Occipital lobe (tissue), 2 donors: ENCODE data around the gene ALKBH4. TPM values are rescaled to one million over a fixed set of nuclear protein-coding genes. Genes with fewer than 3 reads are reported as not detected.
"Not testable (repeated sequence)": the region's sequence is repeated elsewhere in the genome, so short reads cannot be mapped to it uniquely, and the experiment has no call there.

Experiments used
- DNase-seq: peaks from one replicate; lab custom pipeline; 2025; lab: John Stamatoyannopoulos, UW
- total RNA-seq: library from RNA; depleted of rRNA; stranded (reverse); fragments of >200 nt; gene quantifications from one replicate; pipeline ENCODE4 v1.2.3, GENCODE V29; 2014

ALKBH4 gene
- total RNA-seq, 1 donor from 2014 or later, result 14.3 TPM

DNA sequence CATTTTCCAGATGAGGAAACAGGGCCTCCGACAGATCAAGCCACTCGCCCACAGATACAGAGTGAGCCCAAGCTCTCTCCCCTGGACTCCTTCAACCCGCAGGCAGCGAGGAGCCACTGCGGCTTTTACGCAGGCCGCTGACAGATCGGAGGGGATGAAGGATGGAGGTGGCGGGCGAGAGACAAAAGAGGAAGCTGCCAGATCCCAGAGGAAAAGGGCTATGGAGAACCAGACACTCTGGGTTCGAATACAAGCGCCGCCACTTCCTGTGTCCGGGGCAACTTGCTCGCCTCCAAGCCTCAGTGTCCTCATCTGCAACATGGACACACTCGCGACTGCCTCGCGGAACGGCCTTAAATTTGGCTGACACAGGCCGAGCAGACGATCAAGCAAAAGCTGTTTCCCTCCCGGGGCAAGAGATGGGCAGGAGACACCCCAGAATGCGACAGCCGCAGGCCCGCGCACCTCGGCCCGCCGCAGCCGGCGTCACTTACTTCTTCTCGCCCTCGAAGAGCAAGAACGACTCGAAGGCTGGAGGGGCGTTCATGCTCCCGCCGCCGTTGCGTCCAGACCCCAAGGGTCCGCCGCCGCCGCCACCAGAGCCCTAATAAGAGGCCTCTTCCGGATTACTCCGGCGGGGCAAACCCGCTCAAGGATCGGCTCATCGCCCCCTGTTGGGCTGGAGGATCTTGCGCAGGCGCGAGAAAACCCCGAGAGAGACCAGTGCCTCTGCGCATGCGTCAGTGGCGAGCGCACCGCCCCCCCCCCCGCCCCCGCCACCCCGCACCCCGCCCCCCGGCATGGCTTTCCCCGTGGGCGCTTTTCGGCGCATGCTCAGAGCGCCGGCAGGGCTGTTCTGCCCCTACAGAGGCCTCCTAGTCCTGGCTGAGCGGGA lies 13.9 kb upstream of the ALKBH4 start, which contains the start of gene POLR2J:
POLR2J (minus strand) TSS at position 609 of the 895 bp plus-strand sequence; CDS start at position 547, 62 bp downstream.
- not testable (repeated sequence) for DNase-seq

DNA sequence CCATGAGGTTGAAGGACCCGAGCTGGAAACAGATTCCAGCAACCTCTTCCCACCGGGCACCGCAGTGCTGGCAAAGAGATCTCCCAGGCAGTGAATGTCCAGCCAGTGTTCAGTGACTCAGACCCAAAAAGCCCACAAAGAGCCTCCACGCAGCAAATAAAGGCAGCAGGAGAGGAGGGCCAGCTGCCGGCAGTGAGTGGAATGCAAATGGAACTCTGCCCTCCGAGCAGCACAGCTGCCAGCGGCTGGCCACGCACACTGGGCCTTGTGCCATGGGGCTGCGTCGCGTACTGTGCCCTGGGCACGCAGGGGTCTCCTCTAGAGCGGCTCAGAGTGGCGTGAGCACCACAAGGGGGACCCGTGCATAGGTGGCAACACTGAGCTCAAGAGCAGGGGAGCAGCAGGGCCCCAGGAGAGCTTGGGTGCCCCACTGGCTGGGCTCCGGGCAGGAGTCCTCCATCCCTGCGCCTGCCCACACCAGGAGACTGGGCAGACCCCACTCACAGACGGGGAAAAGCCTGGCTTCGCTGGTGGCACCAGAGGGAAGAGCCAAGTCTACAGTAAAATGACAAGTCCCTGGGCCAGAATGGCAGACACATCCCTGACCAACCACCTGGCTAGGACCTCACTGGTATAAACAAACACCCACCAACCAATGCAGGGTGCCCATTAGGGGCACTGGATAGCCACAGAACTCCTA lies 10.2 kb upstream of the ALKBH4 start:
- DNase-seq, result not testable (repeated sequence)

- not testable (repeated sequence) for DNase-seq
These were observed 9.5 kb upstream of the ALKBH4 start for GRCh38 chr7:102474116-102474515.

DNA sequence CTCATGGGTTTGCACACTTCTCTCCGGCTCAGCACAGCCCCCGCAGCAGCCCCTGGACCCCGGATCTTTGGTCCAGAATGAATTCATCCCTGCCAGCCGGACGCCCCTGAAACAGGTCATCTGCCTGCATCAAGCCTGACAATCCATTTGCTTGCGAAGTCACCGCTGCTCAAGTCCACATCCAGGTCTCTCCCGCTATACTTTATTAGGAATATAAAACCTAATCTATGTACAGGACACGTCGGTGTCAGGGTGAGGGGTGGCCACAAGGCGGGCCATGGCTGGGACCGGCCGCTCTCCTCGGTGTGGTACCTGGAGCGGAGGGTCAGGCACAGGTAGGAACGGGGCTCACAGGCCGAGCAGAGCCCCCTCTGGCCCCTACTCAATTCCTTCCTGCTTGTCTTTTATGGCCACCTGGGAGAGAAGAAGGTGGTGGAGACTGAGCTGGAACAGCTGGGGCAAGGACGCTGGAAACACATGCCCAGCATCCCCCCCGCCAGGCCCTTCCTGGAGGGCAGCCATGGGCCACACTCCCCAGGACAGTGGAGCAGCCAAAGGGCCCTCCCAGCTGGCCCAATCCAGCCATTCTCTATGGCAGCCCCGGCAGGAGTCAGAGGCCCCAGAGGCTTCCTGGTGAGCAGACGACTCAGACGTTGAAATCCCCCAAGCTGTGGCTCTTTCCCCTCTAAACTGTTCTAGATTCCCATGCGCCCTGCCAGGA lies 8.8 kb upstream of the ALKBH4 start:
- DNase-seq, result no peak

- DNase-seq, result no peak
These were observed 7.7 kb upstream of the ALKBH4 start for GRCh38 chr7:102472126-102473041.

DNA sequence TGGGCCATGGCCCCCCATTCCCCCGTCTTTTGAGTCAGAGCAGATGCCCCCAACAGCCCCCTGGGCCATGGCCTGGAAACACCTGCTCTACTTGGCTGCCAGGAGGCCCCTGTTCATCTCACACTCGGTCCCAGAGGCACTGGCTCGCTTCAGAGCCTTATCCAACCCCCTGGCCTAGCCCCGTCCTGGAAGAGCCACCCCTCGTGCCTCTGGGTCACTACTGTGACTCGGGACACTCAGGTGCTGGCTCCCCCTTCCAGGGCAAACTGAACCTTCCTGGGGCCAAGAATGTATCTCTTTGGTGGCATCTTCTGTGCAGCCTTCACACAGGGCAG lies 7.1 kb upstream of the ALKBH4 start:
- DNase-seq, result no peak

DNA sequence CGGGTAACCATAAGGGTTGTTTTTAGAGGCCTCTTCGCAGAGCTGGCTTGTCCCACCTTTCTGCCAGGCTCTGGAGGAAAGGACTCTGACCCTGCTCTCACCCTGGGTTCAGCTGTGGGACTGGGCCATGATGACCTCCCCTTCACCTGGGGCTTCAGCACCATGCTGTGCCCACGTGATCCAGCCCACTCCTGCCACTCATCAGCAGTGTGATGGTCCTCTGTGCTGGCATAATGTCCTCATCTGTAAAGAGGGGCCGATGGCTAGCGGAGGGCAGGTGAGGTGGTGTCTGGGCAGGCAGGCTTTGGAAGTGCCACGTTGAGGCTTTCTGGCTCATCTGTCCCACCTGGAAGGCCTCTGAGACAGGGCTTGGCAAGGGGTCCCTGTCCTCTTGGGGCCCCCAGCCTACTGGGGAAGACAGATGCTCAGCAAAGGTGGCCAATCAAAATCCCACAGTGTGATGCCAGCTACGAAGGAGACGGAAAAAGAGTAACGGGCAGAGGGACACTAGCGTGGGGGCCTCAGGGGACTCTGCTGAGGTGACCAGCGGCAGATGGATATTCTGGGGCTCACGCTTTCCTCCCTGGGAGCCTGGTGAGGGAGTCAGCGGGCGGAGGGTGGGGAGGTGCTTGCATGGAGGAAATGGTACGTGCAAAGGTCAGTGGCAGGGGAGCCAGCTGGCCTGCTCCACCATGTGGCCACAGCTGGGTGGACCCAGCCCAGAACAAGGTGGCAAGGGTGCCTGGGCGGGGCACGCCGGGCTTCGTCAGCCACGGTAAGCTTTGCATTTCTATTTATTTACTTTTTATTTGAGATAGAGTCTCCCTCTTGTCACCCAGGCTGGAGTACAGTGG lies 5.5 kb upstream of the ALKBH4 start:
- DNase-seq, result no peak

- DNase-seq, result no peak
These were observed 4.8 kb upstream of the ALKBH4 start for GRCh38 chr7:102469351-102469971.

DNA sequence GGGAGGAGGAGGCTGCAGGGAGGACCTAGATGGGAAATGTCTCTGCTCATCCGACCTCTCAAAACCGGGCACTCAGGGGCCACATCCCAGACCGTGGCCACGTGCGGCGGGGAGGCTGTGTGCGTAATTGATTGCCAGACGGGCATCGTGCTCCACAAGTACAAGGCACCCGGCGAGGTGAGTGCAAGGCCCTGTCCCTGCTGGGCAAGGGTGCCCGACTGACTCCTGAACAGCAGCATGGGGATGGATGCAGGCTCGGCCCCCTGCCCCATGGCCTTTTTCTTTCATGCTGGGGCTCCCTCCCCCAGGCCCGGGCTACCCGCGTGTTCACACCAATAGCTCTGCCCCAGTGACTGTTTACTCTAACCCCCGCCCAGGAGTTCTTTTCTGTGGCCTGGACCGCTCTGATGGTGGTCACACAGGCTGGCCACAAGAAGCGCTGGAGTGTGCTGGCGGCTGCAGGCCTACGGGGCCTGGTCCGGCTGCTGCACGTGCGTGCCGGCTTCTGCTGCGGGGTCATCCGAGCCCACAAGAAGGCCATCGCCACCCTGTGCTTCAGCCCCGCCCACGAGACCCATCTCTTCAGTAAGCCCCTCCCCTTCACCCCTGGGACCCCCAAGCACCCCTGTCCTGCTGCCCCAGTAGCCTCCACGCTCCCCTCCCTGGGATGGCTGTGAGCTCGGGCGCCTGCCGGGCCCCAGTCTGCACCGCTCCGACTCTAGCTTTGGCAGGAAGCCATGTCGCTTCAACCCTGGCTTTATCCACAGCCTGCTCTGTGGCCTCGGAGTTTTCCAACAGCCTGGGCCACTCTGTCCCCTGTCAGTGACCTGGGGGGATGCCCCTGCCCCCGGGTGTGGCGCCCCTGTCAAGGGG lies 4.1 kb upstream of the ALKBH4 start:
- DNase-seq, result no peak

GRCh38 chr7:102467581-102468477 lies 3.2 kb upstream of the ALKBH4 start:
- DNase-seq, result no peak

GRCh38 chr7:102466097-102466496 lies 1.4 kb upstream of the ALKBH4 start:
- no peak for DNase-seq

- no peak for DNase-seq
These were observed 654 bp downstream of the ALKBH4 start for GRCh38 chr7:102463841-102464576.

DNA sequence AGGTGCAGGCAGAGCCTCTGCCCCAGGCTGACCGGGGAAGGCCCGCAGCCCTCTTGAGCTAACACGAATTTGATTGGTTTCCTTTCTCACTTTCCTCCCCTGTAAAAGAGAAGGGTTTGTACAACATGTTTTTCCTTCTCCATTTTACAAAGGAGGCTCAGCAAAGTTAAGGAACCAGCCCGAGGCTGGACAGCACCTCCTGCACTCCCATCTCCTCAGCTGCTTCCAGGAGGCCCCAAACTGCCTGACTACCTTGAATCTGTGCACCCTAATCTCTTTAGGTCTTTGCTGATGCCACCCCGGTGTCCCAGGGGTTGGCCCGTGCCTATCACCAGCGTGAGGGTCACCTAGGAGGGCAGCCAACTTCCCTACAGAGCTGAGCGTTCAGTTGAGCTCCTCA lies 4.2 kb downstream of the ALKBH4 start:
- DNase-seq, result no peak

- no peak for DNase-seq
These were observed 5.3 kb downstream of the ALKBH4 start for GRCh38 chr7:102459221-102459844.

- DNase-seq, result no peak
These were observed 7.2 kb downstream of the ALKBH4 start for GRCh38 chr7:102457352-102457924.

DNA sequence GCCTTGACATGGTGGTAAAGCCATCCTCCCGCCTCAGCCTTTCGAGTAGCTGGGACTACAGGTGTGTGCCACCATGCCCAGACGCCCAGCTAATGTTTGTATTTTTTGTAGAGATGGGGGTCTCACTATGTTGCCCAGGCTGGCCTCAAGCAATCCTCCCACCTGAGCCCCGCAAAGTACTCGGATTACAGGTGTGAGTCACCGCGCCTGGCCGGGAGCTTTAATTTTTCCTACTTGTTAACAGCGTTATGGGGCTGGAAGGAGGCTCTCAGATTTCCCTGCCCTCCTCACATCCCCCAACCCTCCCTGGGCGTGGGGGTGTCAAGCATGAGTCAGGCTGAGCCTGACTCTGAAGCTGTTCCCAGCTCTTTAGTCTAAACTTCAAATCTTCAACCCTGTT lies 8.3 kb downstream of the ALKBH4 start:
- DNase-seq, result peak; percentile 26
